HG03558 (cell line): ENCODE results near the gene EIF2S1.
"Not testable (repeated sequence)": the region's sequence is repeated elsewhere in the genome, so short reads cannot be mapped to it uniquely, and the experiment has no call there.

Experiments
- ATAC-seq: cut with Tn5 transposase; IDR thresholded peaks from one replicate; pipeline ENCODE4 v1.9.1; 2021; ENCODE audit warnings: moderate number of reproducible peaks; ENCODE audit not compliant: unreplicated experiment; ENCODE audit errors: extremely low read depth

Gene EIF2S1

DNA sequence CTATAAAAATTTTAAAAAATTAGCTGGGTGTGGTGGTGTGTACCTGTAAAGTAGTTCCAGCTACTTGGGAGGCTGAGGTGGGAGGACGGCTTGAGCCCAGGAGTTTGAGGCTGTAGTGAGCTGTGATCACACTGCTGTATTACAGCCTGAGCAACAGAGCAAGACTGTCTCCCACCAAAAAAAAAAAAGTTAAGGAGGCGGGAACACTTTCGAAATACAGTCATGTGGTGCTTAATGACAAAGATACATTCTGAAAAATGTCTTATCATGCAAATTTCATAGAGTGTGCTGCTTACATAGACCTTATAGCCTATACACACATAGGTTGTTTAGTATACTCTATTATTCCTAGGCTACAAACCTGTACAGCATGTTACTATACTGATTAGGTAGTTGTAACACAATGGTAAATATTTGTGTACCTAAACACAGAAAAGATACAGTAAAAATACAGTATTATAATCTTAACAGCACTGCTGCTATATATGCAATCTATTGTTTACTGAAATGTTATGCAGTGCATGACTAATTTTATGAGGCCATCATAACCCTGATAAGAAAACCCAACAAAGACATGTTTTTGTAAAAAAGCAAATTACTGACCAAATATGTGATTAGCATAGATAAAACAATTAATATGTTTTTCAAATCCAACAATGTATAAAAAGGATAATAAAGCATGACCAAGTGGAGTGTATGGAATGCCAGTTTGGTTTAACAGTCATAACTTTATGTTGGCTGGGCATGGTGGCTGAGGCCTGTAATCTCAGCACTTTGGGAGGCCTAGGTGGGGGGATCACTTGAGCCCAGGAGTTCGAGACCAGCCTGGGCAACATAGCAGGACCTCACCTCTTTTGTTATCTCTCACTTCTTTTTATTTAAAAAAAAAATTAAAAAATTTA lies 11.4 kb downstream of the EIF2S1 start:
- no peak for ATAC-seq

DNA sequence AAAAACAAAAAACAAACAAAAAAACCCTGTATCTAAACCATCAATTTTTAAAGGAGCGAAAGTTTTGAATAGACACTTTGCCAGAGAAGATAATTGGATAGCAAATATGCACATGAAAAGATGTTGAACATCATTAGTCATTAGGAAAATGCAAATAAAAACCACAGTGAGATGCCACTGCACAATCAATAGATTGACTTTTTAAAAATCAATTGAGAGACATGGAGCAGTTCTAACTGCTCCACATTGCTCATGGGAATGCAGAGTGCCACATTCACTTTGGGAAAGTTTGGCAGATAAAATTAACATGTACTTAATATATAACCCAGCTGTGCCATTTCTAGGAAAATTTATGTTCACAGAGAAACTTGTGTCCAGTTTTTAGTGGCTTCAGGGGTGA lies 12.7 kb downstream of the EIF2S1 start:
- ATAC-seq = no peak

DNA sequence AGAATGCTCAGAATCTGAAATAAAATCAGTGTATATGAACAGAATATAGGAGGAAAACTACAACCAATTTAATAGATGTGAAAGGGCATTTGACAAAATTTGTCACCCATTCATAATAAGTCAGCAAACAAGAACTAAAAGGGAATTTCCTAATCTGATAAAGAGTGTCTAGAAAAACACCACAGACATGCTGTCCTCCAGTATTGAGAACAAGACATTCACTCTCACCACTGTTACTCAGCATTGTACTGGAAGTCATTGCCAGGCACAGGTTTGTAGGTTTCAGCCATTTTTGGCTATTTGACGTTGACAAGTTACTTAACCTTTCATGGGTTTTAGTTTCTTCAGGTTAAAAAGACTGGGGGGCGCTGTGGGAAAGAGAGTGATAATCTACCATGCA lies 13.2 kb downstream of the EIF2S1 start:
- no peak for ATAC-seq

DNA sequence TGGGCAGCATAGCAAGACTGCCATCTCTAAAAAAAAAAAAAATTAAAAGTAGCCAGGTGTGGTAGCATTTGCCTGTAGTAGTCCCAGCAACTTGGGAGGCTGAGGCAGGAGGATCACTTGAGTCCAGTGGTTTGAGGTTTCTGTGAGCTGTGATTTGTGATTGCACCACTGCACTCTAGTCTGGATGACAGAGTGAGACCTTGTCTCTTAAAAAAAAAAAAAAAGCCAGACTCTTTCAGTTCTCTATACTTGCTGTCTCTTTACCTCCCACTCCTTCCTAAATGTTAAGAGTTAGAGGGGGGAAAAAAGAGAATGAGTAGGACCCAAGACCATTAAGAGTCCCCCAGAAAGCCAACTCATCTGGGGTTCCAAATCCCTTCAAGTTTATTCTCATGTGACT lies 17.8 kb downstream of the EIF2S1 start:
- ATAC-seq = no peak

DNA sequence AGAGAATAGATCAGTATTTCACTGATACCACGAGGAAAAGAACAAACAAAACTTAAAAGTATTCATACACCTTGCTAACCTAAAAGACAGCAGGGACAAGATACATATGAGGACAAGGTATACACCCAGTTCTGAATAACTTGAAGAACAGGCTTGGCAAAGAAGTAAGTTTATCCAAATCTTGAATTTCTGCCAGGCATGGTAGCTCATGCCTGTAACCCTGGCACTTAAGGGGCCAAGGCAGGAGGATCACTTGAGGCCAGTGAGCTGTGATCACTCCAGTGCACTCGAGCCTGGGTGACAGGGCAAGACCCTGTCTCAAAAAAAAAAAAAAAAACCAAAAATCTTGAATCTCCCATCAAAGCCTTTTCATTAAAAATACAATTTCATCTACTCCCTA lies 25.0 kb downstream of the EIF2S1 start:
- ATAC-seq = no peak

DNA sequence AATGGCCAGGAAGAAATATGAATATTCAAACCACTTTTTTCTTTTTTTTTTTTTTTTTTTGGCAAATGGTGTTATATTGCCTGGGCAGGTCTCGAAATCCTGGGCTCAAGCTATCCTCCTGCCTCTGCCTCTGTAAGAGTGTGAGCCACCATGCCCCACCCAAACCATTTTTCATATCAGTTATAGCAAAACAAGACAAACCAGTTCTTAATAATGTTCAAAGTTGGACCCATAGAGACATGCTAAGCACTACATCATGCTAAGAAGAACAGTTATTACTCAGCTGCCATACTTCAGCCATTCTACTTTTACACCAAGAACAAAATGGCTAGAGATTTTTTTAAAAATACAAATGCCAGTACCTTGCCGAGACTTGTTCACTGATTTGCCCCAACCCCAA lies 25.5 kb downstream of the EIF2S1 start:
- ATAC-seq = no peak

DNA sequence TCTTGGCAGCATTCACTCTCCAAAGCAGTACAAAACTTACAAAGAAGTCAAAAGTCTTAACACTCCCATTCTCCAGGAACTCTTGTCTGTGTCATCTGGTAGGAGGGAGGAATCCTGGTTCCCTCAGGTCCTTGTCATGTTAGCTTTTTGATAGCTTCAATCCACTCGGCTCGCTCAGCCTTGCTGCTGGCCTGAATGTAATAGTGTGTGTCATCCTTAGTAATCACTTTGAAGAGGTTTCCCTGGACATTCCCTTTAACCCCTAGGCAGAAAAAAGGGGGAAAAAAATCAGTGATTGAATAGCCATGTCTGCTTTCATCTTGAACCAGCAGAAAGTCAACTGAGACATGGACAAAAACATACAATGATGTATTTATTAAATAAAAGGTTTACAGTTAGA lies 27.1 kb downstream of the EIF2S1 start:
- ATAC-seq = no peak

DNA sequence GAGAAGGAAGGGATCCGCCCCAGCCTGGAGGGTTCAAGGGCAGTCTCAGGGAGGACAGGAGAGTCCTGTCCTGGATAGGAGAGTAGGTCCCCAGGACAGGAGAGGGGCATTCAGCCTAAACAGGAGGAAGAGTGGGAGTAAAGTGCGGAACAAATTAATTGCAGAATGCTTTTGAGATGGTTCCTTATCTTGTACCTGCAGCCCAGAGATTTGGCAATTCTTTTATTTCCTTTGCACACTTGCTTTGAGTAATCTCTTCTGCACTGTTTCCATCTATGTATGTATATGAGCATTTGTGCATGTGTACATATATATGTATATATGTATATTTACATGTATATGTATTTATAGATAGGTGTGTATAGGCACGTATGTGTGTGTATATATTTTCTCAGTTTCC lies 29.1 kb downstream of the EIF2S1 start:
- no peak for ATAC-seq

DNA sequence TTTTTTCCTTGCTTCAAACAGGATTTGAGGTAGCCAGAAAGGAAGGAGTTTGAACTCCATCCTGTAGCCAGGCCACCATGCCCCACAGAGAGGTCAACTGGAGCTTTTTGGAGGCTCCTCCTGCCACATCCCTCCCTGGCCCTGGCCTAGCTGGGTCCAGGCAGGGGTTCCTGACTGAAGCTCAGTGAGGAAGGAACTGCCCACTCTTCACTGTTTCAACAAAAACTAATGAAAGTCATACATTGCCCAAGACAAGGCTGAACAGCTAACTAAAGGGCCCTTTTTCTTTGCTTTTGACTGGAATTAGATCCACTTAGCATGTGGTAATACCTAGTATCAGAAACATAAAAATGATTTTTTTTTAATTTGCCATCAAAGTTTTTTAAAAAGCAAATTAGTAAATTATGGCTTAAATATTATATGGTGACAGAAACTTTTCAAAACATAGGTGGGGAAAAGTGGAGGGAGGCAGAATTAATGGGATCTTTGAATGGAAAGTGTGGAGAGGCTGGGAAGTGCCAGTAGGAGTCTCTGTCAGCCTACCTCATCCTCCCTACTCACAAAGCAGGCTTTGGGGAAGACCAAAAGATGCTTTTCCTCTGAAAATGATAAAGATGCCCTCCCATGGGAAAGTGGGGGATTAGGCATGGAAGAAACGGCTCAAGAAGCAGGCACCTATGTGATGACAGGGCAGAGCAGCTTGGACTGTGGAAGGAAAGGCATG lies 29.8 kb downstream of the EIF2S1 start:
- ATAC-seq = no peak

DNA sequence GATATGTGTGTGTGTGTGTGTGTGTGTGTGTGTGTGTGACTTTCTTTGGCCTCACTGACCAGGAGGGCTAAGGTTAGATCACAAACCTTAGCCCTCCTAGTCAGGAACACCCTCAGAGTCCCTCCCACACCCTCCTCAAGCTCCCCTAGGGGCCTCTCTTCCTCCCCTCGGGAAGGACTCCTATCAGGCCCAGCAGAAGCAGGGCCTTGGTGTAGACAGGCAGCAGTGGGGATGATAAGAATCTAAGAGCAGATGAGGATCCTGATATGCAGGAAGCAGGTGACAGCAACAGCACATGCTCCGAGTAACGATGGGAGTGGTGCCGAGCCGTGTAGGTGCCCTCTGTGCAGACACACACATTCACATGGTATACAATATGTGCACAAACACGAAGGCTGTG lies 31.1 kb downstream of the EIF2S1 start:
- no peak for ATAC-seq

DNA sequence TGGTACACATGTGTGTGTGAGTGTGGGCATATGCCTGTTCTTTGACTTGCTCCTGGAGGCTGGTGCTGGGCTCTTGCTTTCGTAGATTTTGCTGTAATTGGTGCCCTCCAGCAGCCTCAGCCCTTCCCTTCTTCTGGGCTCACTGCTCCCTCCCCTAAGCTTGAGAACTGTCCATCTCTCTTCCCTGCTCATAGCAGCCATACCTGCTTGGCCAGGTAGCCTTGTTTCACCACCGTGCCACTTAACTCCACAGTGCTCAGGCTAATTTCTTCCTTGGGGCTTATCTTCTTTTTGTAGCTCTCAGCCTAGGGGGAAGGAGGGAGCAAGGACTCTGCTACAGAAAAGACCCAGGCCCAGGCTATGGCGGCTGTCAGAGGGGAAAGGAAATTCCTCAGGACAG lies 32.0 kb downstream of the EIF2S1 start:
- no peak for ATAC-seq

DNA sequence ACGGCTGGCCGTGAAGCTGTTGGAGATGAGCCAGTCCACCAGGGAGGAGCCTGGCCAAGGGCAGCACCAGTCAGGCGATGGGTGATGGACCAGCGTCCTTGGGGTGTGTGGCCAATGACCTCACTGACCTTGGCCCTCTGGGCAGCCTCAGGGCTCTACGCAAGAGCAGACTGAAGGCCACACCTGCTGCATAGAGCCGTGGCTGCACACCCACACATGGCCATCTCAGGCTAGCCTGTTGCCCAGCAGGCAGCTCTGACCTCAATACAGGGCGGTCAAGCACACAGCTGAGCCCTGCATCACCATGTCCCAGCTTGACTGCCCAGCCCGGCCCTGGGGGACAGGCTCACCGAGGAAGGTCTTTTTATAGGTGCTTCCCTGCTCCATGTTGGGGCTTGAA lies 32.7 kb downstream of the EIF2S1 start:
- ATAC-seq = no peak

DNA sequence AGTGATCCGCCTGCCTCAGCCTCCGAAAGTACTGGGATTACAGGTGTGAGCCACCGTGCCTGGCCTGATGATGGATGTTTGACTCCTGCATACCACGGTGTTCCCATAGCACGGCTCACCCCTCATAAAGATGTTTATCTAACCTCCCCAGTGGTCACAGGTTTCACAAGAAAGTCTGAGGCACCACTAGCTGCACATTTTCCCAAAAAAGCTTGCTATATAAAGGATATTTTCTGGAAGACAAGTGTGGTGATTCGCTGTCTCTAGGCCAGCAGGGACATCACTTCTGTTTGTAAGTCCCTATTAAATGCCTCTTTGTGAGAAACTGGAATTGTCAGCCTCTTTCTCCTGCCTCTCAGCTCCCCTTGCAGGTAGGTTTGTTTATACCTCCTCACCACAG lies 33.6 kb downstream of the EIF2S1 start:
- ATAC-seq = no peak

DNA sequence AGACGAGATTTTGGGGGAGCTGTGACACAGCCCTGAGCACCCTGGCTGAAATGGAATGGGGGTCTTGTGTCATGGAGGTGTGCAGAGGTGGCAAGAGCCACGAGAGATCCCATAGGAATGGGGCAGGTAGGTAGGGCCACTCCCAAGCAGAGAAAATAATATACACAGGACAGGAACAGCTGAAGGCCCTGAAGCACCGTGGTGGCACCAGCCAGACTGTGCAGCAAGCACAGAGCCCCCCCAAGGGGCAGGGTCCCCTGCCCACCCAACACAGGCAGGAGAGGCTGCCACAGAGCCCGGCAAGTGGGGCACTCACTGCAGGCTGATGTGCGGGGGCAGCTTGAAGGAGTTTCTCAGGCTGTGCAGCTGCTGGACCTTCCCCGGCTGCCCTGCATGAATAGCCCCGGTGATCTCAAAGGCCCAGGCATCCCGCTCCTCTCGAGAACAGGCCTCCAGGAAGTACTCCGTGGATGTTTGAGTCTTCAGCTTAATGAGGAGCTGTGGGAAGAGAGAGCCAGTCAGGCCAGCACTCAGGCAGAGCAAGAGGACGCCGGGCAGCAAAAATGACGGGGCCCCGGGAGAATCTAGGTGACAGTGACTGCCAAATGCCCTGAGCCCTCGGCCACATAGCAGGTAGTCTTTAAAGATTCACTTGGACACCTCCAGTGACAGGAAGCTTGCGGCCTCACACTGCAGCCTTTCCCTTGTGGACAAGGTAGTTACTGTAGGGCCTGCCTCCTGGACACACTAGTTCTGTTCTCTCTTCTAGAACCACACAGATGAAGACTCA lies 35.2 kb downstream of the EIF2S1 start:
- no peak for ATAC-seq

DNA sequence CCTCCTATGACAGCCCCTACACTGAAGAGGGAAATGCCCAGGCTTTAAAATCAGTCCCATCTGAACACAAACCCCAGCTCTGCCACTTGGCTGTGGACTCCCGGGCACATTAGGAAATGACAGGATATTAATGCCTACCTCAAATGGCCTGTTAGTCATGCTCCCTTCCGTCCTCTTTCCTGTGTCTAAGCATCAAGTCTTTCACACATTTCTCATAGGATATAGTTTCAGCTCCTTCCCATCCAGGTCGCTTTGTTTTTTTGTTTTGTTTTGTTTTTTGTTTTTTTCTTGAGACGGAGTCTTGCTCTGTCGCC lies 35.7 kb downstream of the EIF2S1 start:
- no peak for ATAC-seq

DNA sequence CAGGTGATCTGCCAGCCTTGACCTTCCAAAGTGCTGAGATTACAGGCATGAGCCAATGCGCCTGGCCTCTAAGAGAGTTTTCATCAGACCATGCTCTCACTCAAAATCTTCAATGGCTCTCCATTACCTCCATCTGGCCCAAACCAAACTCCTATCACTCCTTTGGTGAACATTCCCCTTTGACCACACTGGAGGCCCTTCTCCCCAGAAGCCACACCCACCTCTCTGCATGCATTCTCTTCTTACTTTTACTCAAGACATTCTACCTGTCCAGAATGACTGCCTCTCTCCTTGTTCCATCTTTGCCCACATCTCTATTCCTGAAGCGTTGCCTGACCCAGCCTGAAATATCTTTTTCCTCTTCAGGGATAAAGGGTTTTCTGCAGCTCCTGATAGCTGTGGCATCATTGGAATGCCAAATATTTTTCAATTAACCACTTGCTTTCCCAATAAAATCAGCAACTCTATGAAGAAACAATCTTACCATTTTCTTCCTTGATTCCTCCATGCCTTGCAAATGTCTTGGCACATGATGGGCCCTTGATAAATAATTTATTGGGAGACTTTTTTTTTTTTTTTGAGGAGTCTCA lies 36.3 kb downstream of the EIF2S1 start:
- no peak for ATAC-seq

DNA sequence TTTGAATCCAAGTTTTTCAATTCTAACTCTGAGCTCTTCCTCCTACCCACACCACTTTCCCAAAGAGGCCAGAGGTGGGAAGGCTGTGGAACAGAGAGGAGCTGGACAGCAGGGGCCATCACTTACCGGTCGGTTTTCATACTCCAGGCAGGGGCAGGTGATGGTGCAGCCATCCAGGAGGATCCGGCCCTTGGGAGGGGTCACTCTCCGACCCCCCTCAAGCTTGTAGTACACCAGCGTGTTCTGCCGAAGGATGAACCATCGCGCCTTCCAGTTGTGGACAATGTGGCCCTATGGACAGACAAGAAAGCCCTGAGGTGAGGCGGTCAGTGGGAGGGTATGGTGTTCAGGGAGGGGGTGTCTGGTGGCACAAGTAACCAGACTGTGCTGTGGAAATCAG lies 37.4 kb downstream of the EIF2S1 start:
- no peak for ATAC-seq

DNA sequence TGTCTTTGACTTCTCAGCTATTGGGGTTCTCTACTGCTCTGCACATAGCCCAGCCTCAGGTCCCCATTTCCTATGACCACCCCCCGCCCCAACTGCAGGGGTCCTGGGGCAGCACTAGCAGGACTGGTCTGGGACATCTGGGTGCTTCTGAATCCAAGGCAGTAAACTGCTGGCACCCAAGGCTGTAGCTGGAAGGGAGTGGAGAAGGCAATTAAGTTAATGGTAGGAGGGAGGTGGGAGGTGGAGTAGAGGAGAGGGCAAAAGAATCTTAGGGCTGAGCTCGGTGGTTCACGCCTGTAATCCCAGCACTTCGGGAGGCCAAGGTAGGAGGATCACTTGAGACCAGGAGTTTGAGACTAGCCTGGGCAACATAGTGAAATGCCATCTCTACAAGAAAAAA lies 40.3 kb downstream of the EIF2S1 start:
- ATAC-seq = no peak

DNA sequence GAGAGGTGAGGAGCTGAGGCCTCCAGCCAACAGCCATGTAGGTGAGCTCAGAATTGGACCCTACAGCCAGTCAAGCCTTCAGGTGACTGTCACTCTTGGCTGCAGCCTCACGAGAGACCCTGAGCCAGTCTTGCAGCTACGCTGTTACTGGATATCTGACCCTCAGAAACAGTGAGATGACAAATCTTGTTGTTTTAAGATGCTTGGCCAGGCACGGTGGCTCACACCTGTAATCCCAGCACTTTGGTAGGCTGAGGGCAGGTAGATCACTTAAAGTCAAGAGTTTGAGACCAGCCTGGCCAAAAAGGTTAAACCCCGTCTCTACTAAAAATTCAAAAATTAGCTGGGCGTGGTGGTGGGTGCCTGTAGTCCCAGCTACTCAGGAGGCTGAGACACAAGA lies 45.6 kb downstream of the EIF2S1 start:
- no peak for ATAC-seq

DNA sequence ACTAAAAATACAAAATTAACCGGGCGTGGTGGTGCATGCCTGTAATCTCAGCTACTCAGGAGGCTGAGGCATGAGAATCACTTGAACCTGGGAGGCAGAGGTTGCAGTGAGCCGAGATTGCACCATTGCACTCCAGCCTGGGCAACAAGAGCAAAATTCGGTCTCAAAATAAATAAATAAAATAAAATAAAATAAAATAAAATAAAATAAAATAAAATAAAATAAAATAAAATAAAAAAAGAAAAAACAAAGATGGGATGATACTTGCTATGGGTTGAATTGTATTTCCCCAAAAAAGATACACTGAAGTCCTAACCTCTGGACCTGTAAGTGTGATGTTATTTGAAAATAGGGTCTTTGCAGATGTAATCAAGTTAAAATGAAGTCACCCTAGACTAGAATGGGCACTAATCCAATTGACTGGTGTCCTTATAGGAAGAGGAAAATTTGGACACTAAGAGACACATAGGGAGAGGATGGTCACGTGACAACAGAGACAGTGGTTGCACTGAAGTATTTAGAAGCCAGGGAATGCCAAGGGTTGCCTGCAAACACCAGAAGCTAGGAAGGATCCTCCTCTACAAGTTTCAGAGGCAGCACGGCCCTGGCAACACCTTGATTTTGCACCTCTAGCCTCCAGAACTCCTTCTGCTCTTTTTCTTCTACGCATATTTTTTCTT lies 48.1 kb downstream of the EIF2S1 start:
- ATAC-seq = not testable (repeated sequence)
